Heart left ventricle (tissue), 16 donors: ENCODE measurements around the gene OMG. TPM values are rescaled to one million over a fixed set of nuclear protein-coding genes. Genes with fewer than 3 reads are reported as not detected.
A peak's percentile ranks its signal among the peaks of the same experiment; 100 is the strongest.

ENCODE experiments used
- ATAC-seq, 4 donors: fragments of 200-7000 bp; cut with Tn5 transposase; one replicate each; pipeline ENCODE4 v1.9.1; 2020 to 2022; ENCODE audit warnings: moderate library complexity in 4 of 4, mild to moderate bottlenecking in 3 of 4, moderate number of reproducible peaks in 1 of 4
- DNase-seq, 5 donors: peaks; one replicate each; pipeline ENCODE4 v3.0.0-alpha.2; 2020
- H3K27ac ChIP-seq, 12 donors: fragments of 200-600 bp; sonication (generic) in 4 of 12; one replicate each; pipeline versions ENCODE4 v1.5.0 to v1.8.0; 2016 to 2022; ENCODE audit warnings: mild to moderate bottlenecking in 2 of 12
- H3K27me3 ChIP-seq, 9 donors: fragments of 200-600 bp; sonication (generic) in 2 of 9; one replicate each; pipeline versions ENCODE4 v1.5.1 to v1.8.0; 2016 to 2022; ENCODE audit warnings: mild to moderate bottlenecking in 3 of 9
- H3K36me3 ChIP-seq, 9 donors: fragments of 200-600 bp; sonication (generic) in 2 of 9; one replicate each; pipeline versions ENCODE4 v1.5.0 to v1.8.0; 2018 to 2022; ENCODE audit warnings: mild to moderate bottlenecking in 2 of 9
- H3K4me1 ChIP-seq, 12 donors: fragments of 200-600 bp; sonication (generic) in 4 of 12; one replicate each; pipeline versions ENCODE4 v1.5.0 to v1.8.0; 2016 to 2022; ENCODE audit warnings: mild to moderate bottlenecking in 3 of 12
- H3K4me3 ChIP-seq, 12 donors: fragments of 200-600 bp; sonication (generic) in 4 of 12; one replicate each; pipeline versions ENCODE4 v1.5.0 to v1.8.0; 2017 to 2022; ENCODE audit warnings: mild to moderate bottlenecking in 9 of 12, moderate library complexity in 4 of 12
- H3K9me3 ChIP-seq, 12 donors: fragments of 200-600 bp; sonication (generic) in 4 of 12; one replicate each; pipeline versions ENCODE4 v1.5.0 to v1.8.0; 2016 to 2022; ENCODE audit warnings: mild to moderate bottlenecking in 1 of 12
- POLR2A ChIP-seq, 2 donors: fragments of 450-650 bp; IDR thresholded peaks; one replicate each; pipeline ENCODE4 v1.6.1; 2017; ENCODE audit warnings: antibody characterized with exemption in 2 of 2, mild to moderate bottlenecking in 2 of 2, moderate library complexity in 2 of 2
- WGBS, 4 donors: extraction: QIAGEN DNeasy Blood & Tissue Kit in 2 of 4; methylation state at CpG; one replicate each; pipeline versions ENCODE4 v1.1.5 to v1.1.7; 2013 to 2018; 5-methylcytosine and 5-hydroxymethylcytosine counted together
- intact Hi-C, 10 donors: fragments of 100-400 bp; cut with DNase I; formaldehyde crosslinking; loops; one replicate each; pipeline versions ENCODE4 v1.11.1 to v1.14.2; 2022
- polyA plus RNA-seq, 2 donors: library from polyadenylated mRNA; stranded (reverse); fragments of 200-250 nt; gene quantifications; one replicate each; pipeline ENCODE4 v1.2.3, GENCODE V29; 2013
- total RNA-seq, 9 donors: library from RNA; depleted of rRNA in 2 of 9; stranded (reverse); fragments of >200 nt in 2 of 9; fragmentation: NEBNext Ultra II Directional in 3 of 9; extraction: Animal tissue kit (Norgen Biotek cat#: 25700) in 3 of 9; gene quantifications; one replicate each; pipeline versions ENCODE4 v1.1.0 to v1.2.4, GENCODE V29; 2016 to 2023
- TF ChIP-seq, protein P1 (sequence below), 12 donors: fragments of 200-600 bp; sonication (generic) in 4 of 12; IDR thresholded peaks; one replicate each; pipeline versions ENCODE4 v1.5.0 to v1.8.0; 2018 to 2022; ENCODE audit warnings: antibody characterized with exemption in 12 of 12, mild to moderate bottlenecking in 5 of 12
- donor health status: ischemic (EF 13 %, LVEDD 7.1; RV severe dilation, severe dysfunction).
- donor health status: healthy with polysubstance abuse.
- donor health status: DM: no; HTN: yes; CAD: no.
- donor health status: DM: no; HTN: no; CAD: no.
- donor health status: ischemic (EF 25% LVEDD 6.9; RV normal size, moderate dysfunction).
- donor health status: ischemic (EF 25% LVEDD 5.7; RV mildly dilated, moderate dysfunction).
- donor health status: healthy.
- donor health status: DM: yes; HTN: yes; CAD: no.
- donor health status: ischemic (EF 35%, LVEDD 5.7; RV mildly dilated, moderate dysfunction).
- donor health status: nonischemic (EF 11% LVEDD 7.7; RV severe dilation, severe dysfunction).
- donor health status: DM: yes; HTN: yes; CAD: no.
- donor health status: PGD.
- donor health status: ischemic (EF 29% LVEDD 5.4; RV normal size, mild dysfunction).
- donor health status: nonischemic (EF 23%, LVEDD 6.1; RV moderate dilation, normal function).

Gene OMG
- total and polyA plus RNA-seq, 11 donors: 0.14 to 2.2 (median 0.56) TPM; not detected in 6

DNA sequence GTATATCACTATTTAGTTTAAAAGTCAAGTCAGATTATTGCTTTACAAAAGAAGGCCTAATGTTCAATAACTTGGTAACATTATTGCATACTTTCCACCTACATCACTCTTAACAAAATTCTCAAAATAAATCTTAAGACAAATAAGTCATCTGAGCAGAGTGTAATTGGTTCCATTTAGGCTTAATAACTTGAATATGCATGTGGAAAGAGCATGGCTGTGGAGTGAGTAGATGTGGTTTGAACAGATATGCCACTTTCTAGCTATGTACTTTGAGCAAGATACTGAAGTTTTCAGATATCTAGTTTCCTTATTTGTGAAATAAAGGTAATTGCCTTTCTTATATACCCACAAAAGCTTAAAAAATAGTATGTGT is 31.1 kb upstream of the OMG start:
- intact Hi-C loops: no loop called here
- ATAC-seq: no peak

DNA sequence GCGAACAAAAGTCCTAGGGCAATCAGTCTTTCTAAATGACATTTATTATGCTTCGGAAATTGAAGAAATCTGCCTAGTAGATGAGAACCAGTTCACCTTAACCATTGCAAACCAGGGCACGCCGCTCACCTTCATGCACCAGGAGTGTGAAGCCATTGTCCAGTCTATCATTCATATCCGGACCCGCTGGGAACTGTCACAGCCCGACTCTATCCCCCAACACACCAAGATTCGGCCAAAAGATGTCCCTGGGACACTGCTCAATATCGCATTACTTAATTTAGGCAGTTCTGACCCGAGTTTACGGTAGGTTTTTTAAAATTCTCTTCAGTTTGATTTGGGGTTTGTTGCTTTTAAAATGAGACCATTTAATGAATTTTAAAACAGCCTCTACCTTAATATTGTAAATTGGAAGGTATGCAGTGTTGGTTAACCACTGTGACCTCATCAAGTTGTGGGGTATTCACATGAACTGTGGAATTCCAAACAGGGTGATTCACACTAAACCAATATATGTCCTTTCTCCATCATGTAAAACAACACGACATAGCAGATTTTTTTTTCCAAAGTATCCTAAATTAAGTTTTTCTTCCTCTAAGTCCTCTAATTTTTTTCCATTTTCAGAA is 30.6 kb upstream of the OMG start:
- ATAC-seq (no peak), DNase-seq (no peak)
- 95 to 98% (median 97%) methylated on average over 12 of the region's 12 CpGs for WGBS, 4 donors
- H3K27me3 ChIP-seq: no peaks in the 10 kb centered on the region
- no peaks in the 10 kb centered on the region for H3K4me1 ChIP-seq
- H3K4me3 ChIP-seq: no peak overlapping the region
- TF ChIP-seq, protein P1, sequence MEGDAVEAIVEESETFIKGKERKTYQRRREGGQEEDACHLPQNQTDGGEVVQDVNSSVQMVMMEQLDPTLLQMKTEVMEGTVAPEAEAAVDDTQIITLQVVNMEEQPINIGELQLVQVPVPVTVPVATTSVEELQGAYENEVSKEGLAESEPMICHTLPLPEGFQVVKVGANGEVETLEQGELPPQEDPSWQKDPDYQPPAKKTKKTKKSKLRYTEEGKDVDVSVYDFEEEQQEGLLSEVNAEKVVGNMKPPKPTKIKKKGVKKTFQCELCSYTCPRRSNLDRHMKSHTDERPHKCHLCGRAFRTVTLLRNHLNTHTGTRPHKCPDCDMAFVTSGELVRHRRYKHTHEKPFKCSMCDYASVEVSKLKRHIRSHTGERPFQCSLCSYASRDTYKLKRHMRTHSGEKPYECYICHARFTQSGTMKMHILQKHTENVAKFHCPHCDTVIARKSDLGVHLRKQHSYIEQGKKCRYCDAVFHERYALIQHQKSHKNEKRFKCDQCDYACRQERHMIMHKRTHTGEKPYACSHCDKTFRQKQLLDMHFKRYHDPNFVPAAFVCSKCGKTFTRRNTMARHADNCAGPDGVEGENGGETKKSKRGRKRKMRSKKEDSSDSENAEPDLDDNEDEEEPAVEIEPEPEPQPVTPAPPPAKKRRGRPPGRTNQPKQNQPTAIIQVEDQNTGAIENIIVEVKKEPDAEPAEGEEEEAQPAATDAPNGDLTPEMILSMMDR (IDR thresholded peaks at IDR 0.05): no peak
- no peak for TF ChIP-seq POLR2A (IDR thresholded peaks at IDR 0.05)
- no peak overlapping the region for H3K27ac ChIP-seq
- no peaks in the 10 kb centered on the region for H3K9me3 ChIP-seq
- peaks cover 0 to 64% (median 32%) of the 10 kb centered on the region in 9 donors for H3K36me3 ChIP-seq
- intact Hi-C loops: no loop called here

More for the DNA sequence above, 31.1 kb upstream of the OMG start:
- Histone ChIP-seq H3K27me3 (no peaks in the 10 kb centered on the region), H3K36me3 (peaks cover 0 to 68% (median 32%) of the 10 kb centered on the region in 9 donors), H3K4me3 (no peak overlapping the region), H3K4me1 (no peaks in the 10 kb centered on the region), H3K27ac (no peak overlapping the region), H3K9me3 (no peaks in the 10 kb centered on the region)
- DNase-seq: no peak
- no peak for TF ChIP-seq POLR2A (IDR thresholded peaks at IDR 0.05)
- TF ChIP-seq, protein P1 (IDR thresholded peaks at IDR 0.05): no peak

DNA sequence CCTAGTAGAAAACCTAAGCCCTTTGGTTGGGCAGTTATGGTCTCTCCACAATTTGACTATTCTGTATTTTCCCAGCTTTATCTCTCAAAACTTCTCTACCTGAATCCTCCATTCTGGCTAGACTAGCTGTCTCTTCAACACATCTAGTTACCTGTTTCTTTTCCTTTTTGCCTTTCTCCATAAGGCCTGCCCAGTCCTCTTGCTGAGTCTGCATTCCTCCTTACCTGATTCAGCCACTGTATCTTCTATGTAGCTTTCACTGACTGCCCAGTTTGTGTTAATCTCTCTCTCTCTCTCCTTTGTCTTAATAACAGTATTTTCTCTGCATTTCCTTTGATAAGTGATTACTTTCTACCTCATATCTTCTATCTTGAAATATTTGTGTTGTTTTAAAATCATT is 26.5 kb upstream of the OMG start:
- Histone ChIP-seq H3K27me3 (no peaks in the 10 kb centered on the region), H3K36me3 (peaks cover 0 to 33% (median 27%) of the 10 kb centered on the region in 9 donors), H3K4me3 (no peak overlapping the region), H3K9me3 (no peaks in the 10 kb centered on the region), H3K4me1 (peaks cover 0 to 16% (median 0%) of the 10 kb centered on the region in 12 donors), H3K27ac (no peak overlapping the region)
- intact Hi-C loops: no loop called here
- ATAC-seq (no peak), DNase-seq (no peak)
- TF ChIP-seq POLR2A (IDR thresholded peaks at IDR 0.05): no peak
- TF ChIP-seq, protein P1 (IDR thresholded peaks at IDR 0.05): no peak

DNA sequence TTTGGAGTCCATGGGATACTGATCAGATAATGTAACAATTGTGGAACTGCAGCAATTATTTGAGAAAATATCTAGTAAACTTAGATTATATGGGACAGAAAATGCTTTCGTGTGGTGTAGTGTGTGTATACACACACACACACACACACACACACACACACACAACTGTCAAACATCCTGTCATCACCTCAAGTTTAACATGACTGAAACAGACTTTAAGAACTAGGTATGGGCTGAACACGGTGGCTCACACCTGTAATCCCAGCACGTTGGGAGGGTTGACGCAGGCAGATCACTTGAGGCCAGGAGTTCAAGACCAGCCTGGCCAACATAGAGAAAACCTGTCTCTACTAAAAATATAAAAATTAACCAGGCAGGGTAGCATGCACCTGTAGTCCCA is 24.9 kb upstream of the OMG start:
- Histone ChIP-seq H3K4me1 (peaks cover 0 to 30% (median 6%) of the 10 kb centered on the region in 12 donors), H3K27me3 (no peaks in the 10 kb centered on the region), H3K9me3 (no peaks in the 10 kb centered on the region), H3K36me3 (peaks cover 0 to 21% (median 14%) of the 10 kb centered on the region in 9 donors), H3K27ac (peak overlapping the region in 1 of 12 donors; percentile 86), H3K4me3 (peak overlapping the region in 1 of 12 donors; percentile 60)
- ATAC-seq (no peak), DNase-seq (no peak)
- WGBS, 4 donors: 90 to 96% (median 94%) methylated on average over 4 of the region's 4 CpGs
- TF ChIP-seq POLR2A (IDR thresholded peaks at IDR 0.05): no peak
- TF ChIP-seq, protein P1 (IDR thresholded peaks at IDR 0.05): no peak
- intact Hi-C loops: no loop called here
